NT2/D1 (cell line): ENCODE results near the gene KLF3.

Experiments
- SUZ12 ChIP-seq: IDR thresholded peaks from 2 replicates; pipeline ENCODE4 v1.6.1; 2011; ENCODE audit not compliant: insufficient read length, insufficient read depth; ENCODE audit errors: extremely low read depth
- YY1 ChIP-seq: IDR thresholded peaks from 2 replicates; pipeline ENCODE4 v1.6.1; 2011; ENCODE audit not compliant: insufficient read length, insufficient read depth
- ZNF274 ChIP-seq: IDR thresholded peaks from 2 replicates; pipeline ENCODE4 v1.6.1; 2011; ENCODE audit warnings: mild to moderate bottlenecking, low read depth, low read length

GRCh38 chr4:38666766-38667084 is 2.7 kb downstream of the KLF3 start:
- TF ChIP-seq YY1 = no peak
- no peak for TF ChIP-seq ZNF274
- TF ChIP-seq SUZ12 = no peak
